Heart left ventricle (tissue), 13 donors: ENCODE data around the gene TTC27.

Experiments
- POLR2A ChIP-seq, 2 donors: fragments of 450-650 bp; IDR thresholded peaks; one replicate each; pipeline ENCODE4 v1.6.1; 2017; ENCODE audit warnings: antibody characterized with exemption in 2 of 2, mild to moderate bottlenecking in 2 of 2, moderate library complexity in 2 of 2
- TF ChIP-seq, protein P1 (sequence below), 12 donors: fragments of 200-600 bp; sonication (generic) in 4 of 12; IDR thresholded peaks; one replicate each; pipeline versions ENCODE4 v1.5.0 to v1.8.0; 2018 to 2022; ENCODE audit warnings: antibody characterized with exemption in 12 of 12, mild to moderate bottlenecking in 5 of 12
- donor health status: ischemic (EF 13 %, LVEDD 7.1; RV severe dilation, severe dysfunction).
- donor health status: DM: no; HTN: yes; CAD: no.
- donor health status: DM: no; HTN: no; CAD: no.
- donor health status: ischemic (EF 25% LVEDD 6.9; RV normal size, moderate dysfunction).
- donor health status: ischemic (EF 25% LVEDD 5.7; RV mildly dilated, moderate dysfunction).
- donor health status: ischemic (EF 35%, LVEDD 5.7; RV mildly dilated, moderate dysfunction).
- donor health status: nonischemic (EF 11% LVEDD 7.7; RV severe dilation, severe dysfunction).
- donor health status: DM: yes; HTN: yes; CAD: no.
- donor health status: PGD.
- donor health status: ischemic (EF 29% LVEDD 5.4; RV normal size, mild dysfunction).
- donor health status: nonischemic (EF 23%, LVEDD 6.1; RV moderate dilation, normal function).

DNA sequence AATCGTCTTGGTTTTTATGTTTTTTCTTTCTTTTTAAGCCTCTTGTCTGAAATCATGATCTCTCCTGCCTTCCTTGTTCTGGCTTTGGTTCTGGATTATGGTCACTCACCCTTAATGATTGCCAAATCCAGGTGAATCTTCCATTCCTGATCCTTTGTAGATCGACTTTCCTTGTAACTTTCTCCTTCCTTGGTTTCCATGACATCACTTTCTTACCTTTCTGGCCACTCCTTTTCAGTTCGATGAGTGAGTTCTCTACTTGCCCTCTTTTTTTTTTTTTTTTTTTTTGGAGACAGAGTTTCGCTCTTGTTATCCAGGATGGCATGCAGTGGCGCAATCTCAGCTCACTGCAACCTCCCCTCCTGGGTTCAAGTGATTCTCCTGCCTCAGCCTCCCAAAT lies 179.8 kb downstream of the TTC27 start:
- TF ChIP-seq, protein P1, sequence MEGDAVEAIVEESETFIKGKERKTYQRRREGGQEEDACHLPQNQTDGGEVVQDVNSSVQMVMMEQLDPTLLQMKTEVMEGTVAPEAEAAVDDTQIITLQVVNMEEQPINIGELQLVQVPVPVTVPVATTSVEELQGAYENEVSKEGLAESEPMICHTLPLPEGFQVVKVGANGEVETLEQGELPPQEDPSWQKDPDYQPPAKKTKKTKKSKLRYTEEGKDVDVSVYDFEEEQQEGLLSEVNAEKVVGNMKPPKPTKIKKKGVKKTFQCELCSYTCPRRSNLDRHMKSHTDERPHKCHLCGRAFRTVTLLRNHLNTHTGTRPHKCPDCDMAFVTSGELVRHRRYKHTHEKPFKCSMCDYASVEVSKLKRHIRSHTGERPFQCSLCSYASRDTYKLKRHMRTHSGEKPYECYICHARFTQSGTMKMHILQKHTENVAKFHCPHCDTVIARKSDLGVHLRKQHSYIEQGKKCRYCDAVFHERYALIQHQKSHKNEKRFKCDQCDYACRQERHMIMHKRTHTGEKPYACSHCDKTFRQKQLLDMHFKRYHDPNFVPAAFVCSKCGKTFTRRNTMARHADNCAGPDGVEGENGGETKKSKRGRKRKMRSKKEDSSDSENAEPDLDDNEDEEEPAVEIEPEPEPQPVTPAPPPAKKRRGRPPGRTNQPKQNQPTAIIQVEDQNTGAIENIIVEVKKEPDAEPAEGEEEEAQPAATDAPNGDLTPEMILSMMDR (IDR thresholded peaks at IDR 0.05): no peak
- no peak for TF ChIP-seq POLR2A (IDR thresholded peaks at IDR 0.05)
